Fibroblast of skin of left biceps (primary cell): ENCODE results near the gene PHLPP2.

Experiments
- DNase-seq, 2 experiments: peaks; one replicate each; pipeline ENCODE4 v3.0.0-alpha.2; 2013; ENCODE audit warnings: low read depth in 2 of 2

The PHLPP2 gene

DNA sequence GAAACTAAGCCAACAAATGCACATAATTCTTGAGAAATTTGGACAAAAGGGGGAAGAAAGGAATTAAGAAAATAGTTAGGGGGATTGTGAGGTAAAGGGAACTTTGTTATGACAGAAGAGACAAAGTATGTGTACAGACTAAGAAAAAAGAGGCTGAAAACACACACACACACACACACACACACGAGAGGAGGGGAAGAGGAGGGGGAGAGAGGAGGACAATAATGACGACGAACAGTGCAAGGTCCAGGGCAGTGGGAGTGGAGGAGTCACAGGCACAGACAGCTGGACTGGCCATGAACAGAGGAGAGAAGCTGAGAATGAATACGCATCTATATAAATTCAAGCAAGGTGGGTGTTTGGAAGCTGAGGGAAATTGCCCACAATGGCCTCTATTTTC lies 54.0 kb downstream of the PHLPP2 start:
- DNase-seq, result no peak

DNA sequence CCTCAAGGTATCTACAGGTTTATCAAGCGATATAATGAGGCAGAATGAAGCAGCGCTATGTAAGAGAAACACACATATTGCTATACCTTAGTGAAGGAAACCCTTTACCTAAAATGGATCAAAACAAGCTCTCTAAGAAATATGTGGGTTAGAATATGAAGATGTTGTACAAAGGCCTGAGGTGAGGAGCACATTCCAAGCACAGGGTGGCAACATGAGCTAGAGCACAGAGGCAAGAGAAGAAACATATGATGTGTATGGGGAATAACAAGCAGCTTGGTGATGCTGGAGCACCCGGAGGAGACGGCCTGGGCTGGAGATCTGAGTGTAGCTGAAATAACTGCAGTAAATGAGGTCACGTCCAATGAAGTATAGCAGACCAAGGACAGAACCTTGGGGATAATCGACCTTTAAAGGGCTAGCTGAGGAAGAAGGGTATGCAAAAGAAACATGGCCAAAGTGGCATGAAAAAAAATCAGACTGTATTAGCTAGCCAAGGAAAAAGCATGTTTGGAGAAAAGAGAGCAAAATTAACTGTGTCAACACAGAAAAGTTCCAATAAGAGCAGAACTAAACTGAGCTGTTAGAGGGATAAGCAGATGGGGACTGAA lies 54.5 kb downstream of the PHLPP2 start:
- no peak for DNase-seq

DNA sequence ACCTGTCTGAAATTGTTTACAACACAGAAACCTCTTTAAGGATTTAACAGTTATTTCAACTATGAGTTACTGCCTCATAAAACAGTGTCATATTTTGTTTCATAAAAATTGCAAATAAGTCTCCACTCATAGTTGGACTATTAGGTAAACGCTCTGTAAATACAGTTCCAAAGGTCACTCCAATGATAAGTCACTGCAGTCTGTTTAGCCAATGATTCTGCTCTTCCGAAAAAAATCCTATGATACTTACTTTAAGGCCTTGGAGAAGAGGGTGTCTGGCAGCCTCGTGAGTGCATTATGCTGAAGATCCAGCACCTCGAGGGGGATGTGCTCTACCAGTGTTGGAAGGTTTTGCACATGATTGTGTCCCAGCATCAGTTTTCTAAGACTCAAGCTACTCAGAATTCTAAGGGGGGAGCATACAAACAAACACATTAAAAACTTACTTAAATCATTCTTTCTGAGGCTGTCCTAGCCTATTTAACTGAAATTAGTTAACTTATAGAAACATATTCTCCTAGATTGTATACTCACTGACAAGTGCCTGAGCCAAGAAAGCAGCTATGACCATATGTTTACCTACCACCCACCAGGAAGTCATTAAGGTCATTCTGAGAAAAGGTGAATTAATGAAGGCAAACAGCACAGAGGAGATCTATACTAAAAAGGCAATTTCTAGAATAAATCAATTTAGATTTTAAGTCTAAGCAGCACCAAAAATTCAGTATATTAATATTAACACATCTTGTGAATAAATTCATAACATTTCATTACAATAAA lies 57.4 kb downstream of the PHLPP2 start:
- no peak for DNase-seq

DNA sequence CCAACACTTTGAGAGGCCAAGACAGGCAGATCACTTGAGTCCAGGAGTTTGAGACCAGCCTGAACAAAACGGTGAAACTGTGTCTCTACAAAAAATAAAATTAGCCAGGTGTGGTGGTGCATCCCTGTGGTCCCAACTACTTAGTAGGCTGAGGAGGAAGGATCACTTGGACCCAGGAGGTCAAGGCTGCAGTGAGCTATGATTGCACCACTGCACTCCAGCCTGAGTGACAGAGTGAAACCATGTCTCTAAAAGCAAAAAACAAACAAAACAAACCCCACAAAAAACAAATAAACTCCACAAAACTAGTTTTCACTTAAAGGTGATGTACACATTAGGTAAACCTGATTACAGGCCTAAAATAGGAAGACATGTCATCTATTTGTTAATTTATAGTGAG lies 58.2 kb downstream of the PHLPP2 start:
- DNase-seq, result no peak

DNA sequence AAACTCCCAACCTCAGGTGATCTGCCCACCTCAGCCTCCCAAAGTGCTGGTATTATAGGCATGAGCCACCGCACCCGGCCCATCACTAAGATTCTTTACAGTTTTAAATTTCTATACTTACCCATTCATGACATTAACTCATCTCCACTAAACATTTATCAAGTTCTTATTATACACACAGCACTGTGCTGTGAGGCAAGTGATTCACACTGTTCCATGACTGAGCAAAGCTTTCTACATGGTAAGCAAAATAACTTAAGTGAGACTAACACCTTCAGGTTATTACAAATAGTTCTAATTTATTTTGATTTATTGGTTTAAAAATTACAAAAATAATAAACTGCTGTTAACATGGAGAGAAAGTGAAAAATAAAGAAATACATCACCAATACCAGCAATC lies 65.0 kb downstream of the PHLPP2 start:
- DNase-seq, result no peak

DNA sequence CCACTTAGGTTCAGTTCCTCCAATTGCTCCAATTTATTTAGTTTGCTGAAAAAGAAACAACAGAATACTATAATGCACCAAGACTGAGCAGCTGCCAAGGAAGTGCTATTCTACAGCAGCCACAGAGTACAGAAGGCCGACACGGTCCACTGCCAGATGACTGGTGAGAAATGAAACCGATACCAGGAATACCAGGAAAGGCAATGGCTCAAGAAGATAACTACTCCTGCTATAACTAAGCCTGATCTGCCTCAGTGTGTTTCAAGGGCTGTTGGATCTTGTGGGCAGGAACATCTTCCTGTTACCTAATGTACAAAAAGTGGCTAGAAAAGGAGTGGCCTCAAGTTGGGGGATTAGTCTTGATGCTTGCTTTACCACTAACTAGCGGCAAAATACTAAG lies 65.7 kb downstream of the PHLPP2 start:
- DNase-seq, result no peak

DNA sequence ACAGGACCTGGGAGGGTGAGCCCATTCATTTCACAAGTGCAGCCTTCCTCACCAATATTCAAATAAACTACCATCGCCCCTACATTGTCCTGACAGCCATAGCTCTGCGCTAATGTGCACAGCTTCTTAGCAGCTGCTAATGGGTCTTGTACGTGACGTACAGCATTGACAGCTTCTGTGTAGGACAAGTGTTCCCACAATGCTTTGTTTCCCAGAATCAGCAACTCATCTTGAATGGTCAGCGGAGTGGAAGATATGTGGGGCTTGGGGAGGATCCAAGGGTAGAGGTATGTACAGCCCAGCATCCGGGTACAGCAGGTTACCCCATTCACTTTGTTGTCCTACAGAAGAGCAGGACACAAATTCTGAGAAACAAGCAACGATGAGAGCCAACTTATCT lies 74.8 kb downstream of the PHLPP2 start:
- DNase-seq, result no peak

DNA sequence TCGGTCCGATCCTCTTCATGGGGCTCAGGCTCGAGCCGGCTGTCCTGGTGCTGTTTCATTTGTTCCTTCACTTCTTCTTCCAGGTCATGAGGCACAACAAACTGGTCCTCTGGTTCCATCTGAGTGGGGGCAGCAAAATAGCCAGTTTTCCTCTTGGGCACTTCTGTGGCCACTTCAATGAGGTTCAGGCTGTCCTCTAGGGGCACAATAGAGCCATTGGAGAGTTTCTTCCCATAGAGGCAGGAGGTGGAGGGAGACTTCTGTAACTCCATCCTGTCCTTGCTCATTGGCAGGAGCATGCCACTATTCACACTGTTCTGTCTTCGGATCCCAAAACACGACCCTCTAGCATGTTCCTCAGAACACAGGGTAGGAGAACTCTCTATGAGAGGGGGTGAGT lies 75.6 kb downstream of the PHLPP2 start:
- no peak for DNase-seq

DNA sequence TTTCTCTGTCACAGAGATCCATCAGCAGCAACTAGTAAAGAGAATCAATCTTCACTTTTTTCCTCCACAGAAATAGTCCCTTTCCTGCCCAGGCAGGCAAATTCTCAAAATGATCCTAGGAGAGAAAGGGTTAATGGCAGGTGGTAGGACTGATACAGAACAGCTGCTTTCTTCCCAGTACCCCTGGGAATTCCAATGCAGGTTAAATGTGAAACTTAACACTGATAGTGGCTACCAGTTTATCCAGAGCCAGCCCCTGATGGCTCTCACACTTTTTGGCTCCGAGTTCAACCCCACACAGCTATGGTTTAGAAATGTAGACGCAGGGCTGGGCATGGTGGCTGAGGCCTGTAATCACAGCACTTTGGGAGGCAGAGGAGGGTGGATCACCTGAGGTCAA lies 76.3 kb downstream of the PHLPP2 start:
- no peak for DNase-seq

DNA sequence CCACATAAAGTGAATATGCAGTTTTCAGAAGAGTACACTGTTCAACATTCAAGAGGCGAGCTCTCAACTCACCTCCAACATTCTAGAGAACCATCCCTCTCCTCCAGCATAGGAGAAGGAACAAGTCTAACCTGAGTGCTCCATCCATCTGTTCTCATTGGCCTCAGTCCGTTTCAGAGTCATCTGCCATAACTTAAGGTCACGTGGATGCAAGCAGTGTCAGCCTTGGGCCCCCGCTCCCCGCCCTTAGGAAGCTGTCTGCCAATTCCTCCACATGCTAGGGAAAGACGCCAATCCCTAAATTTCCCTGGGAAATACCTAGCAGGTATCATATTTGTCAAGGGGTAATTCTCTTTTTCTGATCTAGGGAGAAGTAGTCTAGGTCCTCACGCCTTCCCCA lies 77.1 kb downstream of the PHLPP2 start:
- DNase-seq, result no peak

DNA sequence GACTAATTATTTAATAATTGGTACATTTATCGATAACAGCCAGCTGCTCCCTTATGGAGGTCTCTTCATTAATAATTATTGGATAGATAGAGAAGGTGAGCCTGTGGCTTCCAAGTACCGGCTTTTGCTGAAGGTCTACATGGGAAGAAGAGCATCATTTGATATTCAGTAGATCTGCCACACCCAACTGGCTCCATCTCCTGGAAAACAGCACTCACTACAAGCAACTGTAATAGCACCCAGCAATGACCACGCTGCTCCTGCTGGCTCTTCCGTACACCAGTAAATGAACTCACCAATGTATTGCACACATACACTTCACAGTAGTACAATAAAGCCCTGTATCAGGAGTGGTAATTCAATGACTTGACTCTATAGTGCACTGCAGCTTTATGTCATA lies 79.1 kb downstream of the PHLPP2 start:
- DNase-seq, result no peak

DNA sequence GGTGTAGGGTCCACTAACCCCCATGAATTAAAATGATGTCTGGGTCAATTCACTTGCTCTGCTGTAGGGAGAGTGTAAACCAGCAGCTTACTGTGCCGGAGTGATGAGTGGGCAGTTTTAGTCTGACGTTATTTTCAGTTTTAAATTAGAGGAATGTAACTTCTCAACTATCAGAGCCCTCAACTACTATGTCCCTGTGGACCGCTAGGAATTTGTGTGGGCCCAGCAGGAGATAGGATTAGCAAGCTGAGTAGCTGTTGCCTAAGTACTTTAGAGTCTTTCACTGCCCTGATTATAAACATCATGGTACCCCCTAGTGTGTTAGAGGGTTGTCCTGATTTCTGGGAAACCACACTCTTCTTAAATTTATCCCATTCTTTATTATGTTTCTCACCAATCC lies 87.1 kb downstream of the PHLPP2 start:
- DNase-seq, result peak; percentile 64 to 66

DNA sequence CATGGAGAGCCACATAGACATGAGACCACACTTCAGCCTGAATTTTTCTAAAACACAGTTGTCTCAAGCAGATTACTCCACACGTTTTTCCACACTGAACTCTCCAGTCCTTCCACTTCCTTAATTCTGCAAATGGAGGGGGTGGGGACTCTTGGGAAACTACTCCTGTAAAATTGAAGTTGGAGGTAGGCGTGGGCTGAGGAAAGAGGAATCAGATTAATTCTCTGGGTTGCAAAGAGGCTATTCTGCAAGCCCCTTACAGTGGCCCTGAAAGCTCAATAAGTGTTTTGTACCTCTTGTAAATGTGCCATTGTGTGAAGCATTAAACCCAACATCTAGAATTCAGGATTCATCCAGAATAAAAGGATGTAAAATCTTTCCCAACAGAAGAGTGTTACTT lies 88.9 kb downstream of the PHLPP2 start:
- DNase-seq, result no peak

DNA sequence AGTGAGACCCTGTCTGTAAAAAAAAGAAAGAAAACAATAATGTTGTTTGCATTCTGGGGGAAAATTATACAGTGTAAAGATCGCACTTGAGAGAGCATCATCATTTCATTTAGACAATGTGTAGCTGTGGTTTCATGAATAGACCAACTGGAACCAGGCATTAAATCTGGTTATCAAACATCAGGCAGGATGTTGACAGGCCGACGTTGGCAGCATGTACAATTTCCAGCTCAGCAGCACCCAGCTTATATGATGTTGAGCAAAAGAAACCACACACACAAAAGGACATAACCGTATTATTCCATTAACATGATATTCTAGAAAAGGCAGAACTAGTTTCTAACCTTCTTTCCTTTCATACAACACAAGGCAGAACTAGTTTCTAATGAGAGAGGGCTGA lies 92.7 kb downstream of the PHLPP2 start:
- no peak for DNase-seq

DNA sequence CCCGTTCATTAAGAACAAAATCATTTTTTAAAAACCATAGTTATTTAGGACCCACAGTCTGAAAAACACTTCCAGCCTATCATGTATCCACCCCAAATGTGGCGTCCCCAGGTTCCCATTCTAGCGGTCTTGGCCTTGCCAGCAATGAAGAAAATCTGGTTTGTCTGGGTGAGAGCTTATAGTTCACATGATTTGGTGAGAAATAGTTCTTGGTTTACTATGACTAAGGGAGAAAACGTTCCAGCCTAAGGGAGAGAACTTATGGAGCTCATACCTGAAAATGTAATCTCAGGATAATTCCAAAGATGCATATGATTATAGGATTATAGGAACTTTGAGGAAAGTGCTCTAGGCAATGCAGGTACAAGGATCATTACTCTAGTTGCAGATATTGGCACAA lies 93.7 kb downstream of the PHLPP2 start:
- DNase-seq, result no peak

DNA sequence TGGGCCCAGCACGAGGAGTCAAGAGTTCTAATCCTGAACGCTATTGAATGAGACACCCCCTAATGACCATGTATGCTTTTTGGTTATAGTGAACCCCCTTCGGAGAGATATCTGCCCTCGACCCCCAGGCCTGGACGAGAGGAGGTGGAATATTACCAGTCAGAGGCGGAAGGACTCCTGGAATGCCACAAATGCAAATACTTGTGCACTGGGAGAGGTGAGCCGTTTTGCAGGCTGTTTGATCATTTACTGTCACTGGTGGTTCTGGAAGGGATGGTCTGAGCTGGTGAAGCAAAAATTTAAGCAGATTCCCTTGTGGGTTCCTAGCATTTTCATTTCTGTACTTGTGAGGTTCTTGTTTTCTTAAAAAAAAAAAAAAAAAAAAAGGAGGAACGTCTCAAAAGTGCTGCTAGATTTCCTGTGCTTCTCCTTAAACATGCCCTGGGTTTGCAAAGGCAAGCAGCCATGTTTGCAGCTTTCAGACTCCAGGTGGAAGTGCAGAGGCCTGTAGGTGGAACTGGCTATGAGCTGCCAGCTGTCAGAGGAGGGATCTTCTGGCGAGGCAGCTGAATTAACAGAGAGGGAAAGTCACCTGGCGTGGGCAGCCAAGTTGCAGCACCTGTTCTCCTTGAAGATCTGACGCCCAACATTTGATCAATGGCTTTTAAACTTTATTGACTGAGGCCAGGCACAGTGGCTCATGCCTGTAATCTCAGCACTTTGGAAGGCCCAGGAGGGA lies 95.1 kb downstream of the PHLPP2 start:
- no peak for DNase-seq

DNA sequence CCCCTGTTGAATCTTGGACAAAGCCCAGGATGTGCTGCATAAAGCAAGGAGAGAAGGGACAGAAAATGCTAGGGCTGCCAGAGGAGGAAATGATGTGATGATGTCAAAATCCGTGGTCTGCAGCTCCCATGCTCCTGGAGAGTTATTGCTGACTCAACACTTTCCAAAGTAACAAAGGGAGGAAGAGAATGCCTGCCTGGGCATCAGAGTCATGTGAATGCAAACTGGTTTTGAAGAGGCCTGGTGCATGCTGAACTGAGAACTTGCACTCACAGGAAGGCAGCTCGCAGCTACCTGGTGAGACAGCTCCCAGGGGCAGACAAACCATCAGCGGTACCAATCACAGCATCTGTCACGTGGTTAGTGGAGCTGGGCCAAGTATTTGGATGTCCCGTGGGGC lies 95.7 kb downstream of the PHLPP2 start:
- no peak for DNase-seq

DNA sequence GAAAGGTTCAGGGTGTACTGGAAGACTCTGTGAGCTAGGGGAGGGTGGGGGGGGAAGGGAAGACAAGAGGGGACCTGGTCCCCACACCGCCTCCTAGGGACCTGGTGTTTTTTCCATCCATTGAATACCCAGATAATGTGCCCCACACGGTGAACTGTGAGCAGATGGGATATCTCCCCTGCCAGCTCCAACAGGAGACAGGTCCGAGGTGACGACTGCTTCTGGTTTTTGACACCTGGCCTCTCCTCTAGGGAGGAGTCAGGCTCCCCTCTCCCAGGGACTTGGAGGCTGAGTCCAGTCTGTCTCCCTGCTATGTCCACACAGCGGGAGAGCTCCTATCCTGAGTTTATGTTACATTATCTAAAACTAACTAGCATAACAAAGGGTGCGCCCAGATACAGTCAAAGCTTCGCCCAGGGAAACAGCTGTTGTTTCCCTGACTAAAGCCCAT lies 96.7 kb downstream of the PHLPP2 start:
- DNase-seq, result no peak

DNA sequence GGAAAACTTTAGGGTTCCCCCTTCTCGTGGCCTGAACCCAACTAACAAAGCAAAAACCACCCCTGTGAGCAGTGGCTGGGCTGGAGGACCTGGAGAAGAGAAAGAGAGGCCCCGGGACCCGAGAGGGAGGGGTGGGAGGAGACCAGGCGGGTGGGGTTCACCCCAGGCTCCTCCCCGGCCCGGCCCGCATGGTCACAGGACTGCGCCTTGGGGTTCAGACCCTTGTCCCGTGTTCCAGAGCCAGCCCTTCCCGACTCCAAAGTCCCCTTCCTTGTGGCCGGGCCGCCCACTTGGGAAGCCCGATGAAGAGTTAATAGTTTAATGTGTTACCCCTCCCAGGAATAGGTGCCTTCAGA lies 97.7 kb downstream of the PHLPP2 start:
- DNase-seq, result no peak

DNA sequence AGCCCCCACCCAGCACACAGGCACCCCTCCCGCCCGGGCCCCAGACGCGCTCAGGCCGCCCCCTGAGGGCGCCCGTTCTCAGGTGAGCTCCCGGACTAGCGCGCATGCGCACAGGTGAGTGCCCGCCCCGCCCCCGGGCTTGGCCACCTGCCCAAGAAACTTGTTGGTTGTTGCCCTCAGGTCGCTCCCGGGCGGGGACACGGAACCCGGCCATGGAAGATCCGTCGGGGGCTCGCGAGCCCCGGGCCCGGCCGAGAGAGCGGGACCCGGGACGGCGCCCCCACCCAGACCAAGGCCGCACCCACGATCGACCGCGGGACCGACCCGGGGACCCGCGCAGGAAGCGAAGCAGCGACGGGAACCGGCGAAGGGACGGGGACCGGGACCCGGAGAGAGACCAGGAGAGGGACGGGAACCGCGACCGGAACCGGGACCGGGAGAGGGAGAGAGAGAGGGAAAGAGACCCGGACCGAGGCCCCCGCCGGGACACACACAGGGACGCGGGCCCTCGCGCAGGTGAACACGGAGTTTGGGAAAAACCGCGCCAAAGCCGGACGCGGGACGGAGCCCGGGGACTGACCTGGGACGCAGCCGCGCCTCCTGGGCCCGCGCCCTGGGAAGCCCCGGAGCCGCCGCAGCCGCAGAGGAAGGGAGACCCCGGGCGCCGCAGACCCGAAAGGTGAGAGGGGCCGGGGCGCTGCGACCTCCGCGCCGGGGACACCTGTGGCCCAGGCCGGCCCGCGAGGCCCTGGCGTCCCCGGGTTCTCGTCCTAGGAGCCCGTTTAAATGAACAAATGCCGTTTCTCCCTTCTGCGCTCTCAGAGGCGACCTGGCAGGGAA lies 98.3 kb downstream of the PHLPP2 start, which contains the start of gene MARVELD3:
Gene MARVELD3, plus strand, starts transcription at position 167 of the 840 bp plus-strand sequence. Its CDS starts 46 bp downstream, at position 213.
- no peak for DNase-seq

DNA sequence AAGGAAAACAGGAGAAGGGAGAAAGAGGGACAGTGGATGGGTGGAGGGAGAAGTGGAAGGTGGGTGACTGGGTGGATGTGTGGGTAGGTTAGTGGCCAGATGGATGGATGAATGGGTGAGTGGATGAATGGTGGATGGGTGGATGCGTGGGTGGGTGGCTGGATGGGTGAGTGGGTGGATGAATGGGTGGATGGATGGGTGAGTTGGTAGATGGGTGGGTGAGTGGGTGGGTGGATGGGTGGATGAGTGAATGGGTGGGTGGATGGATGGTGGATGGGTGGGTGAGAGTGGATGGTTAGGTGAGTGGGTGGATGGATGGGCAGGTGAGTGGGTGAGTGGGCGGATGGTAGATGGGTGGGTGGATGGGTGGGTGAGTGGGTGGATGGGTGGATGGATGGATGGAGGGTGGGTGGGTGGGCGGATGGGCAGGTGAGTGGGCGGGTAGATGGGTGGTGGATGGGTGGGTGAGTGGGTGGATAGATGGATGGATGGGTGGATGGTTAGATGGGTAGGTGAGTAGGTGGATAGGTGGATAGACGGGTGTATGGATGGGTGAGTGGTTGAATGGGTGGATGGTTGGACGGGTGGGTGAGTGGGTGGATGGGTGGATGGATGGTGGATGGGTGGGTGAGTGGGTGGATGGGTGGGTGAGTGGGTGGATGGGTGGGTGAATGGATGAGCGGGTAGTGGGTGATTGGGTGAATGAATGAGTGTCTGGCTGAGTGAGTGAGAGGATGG lies 99.2 kb downstream of the PHLPP2 start:
- DNase-seq, result no peak
